Effector CD4-positive, alpha-beta T cell (primary cell): ENCODE measurements around the gene MED10.
"Not testable (repeated sequence)": the region's sequence is repeated elsewhere in the genome, so short reads cannot be mapped to it uniquely, and the experiment has no call there.

Experiments
- DNase-seq: peaks from one replicate; pipeline ENCODE4 v3.0.0-alpha.2; 2020

The MED10 gene

DNA sequence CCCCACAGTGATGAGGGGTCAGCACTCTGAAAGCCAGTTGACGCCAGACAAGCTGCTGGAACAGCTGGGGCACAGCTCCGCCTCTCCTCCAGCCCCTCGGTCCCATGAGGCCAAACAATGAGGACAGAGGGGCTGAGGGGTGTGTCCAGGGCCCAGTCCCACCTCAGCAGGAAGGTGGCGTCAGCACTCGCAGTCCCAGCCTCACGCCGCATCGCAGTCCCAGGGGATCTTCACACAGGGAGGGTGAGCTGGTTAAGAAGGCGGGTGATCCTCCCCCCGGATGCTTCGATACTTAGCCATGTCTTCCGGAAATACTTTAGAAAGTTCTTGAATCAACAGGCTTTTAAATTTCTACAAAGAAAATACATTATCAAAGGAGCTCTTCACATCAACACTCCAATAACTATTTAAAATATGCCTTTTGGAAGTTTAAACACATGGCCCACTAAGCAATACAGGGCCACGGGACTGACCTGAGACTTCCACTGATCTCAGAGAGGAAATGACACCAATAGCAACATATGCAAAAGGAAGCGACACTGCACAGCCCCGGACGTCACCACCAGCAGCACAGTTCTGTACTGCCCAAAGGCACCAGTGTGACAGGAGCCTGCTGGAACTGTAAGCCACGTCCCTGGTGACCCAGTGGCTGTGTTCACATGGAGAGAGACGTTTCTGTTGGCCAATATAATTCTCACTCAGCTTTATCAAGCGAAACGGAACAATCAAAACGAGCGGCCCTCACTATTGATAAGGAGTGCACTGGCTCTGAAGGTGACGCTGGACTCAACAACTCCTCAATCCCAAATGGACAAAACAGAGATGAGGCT lies 5.9 kb downstream of the MED10 start:
- DNase-seq, result no peak

DNA sequence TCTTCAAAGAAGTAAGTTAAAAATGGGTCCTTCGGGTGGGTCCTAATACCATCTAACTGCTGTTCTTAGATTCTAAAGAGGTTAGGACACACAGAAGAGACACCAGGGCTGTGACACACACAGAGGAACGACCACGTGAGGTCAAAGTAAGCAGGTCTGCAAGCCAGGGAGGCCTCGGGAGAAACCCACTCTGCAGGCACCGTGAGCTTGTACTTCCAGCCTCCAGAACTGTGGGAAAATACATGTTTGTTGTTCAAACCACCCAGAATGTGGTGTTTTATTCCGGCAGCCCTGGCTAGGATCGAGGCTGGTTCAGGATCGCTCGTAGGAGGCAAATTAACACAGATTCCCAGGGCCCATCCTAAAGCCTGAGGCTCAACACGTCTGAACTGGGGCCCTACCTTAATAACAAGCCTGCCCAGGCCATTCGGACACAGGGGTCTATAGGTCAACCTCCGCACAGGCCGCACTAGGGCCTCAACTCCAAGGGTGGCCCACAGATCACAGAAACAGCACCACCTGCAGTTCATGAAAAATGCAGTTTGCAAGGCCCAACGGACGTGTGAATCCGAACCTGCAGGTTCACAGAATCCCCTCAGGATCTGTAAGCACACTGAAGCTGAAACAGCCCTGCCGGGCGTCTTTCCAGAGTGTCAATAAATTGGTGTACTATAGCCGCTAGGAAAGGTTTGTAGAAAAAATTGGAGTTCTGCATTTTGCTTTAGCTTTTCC lies 7.1 kb downstream of the MED10 start:
- DNase-seq, result no peak

DNA sequence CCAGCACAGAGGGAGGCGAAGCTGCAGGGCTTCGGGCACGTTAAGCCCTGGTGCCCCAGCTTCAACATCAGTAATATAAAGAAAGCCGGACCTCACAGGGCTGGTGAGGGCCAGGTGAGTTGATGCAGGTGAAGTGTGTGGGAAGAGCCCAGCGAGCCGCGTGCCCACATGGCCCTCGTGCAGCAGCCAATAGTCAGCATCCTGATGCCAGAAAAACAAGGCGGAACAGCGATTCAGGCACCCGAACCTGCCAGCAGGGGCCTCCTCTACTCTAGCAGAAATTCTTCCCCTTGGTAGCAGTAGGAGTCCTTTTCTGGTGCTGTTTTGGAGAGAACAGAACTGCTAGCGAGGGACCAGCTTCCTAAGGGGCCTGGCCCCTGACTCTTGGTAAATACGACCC lies 7.8 kb downstream of the MED10 start:
- no peak for DNase-seq

DNA sequence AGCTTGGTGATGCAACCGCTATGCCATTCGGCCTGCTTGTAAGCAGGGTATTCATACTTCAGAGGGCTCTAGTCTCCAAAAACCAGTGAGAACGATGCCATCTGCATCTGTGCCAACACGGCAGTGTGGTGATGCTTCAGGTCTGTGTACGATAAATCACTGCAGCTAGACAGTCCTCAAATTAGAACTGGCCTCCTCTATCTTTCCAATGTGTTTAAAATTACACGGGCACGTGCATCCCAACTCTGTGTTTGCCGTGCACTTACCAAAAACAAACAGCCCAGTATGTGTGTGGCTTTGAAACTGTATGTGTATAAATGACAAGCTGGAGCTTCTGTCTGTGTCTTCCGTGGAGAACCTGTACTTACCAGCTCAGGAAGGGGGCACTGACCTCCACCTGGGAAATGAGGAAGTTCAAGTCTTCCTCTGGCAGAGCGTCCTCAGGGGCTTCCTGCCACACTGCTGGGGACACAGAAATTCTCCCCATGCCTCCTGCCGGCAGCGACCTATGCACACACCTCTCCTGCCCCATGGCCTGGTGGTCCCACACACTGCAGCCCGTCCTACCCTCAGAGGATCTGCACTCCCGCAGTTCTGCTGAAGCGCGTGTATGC lies 12.3 kb downstream of the MED10 start:
- no peak for DNase-seq

DNA sequence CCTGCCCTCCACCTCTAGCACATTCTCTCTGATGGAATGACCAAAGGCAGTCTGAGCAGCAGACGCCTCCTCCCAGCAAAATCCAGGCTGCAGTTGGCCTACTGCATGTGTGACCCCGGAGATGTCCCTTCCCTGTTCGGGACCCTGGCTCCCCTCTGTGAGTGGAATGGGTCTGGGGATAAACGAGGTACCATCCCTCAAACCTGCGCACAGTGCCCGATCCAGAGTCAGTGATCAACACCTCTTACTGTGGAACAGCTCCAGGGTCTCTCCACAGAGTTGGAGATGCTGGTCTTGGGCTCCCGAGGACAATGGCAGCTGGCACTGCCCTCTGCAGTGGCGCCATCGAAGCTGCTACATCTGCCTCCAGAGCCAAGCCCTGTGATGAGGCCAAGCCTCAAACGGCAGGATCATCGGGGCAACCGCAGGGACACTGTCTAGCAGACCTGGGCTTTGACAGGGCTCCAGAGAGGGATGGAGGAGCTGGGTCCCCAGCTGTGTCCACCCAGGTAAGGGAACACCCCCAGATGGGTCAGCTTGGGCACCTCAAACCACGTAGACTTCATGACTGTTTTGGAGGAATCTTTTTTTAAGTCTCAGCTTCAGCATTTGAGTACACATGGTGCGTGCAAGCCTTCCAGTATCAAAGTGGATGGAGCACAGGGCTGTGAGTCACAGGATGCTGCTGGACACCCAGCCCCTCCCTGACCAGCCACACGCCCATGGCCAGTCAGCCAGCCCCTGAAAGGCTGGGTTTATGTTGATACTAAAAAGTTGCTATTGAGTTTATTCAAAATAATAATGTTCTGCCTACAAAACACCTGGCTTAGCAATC lies 13.0 kb downstream of the MED10 start:
- no peak for DNase-seq

DNA sequence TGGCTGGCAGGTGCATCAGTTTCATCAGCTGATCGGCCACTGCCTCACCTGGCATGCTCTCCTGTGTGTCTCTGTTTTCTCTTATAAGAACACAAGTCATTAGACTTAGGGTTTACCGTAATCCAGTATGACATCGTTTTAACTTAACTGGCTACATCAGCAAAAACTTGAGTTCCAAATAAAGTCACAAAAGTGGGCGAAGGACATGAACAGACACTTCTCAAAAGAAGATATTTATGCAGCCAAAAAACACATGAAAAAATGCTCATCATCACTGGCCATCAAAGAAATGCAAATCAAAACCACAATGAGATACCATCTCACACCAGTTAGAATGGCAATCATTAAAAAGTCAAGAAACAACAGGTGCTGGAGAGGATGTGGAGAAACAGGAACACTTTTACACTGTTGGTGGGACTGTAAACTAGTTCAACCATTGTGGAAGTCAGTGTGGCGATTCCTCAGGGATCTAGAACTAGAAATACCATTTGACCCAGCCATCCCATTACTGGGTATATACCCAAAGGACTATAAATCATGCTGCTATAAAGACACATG lies 14.8 kb downstream of the MED10 start:
- not testable (repeated sequence) for DNase-seq

DNA sequence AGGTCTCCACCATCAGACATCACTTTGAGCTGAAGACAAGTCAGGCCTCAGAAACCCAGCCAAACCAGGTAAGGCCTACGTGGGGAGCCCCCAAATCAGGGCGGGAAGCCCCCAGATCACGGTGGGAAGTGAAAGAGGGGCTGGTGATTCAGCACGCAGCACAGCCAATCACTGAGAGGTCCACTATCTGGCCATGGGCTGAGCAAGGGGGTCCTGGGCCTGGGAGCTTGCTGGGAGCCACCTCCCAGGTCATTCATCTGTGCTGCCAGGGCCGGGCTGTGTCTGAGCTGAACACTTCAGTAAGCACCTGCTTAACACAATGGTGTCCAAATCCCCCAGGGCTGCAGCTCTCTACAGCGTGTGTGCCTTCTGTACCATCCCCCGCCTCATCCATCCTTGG lies 15.5 kb downstream of the MED10 start:
- no peak for DNase-seq

DNA sequence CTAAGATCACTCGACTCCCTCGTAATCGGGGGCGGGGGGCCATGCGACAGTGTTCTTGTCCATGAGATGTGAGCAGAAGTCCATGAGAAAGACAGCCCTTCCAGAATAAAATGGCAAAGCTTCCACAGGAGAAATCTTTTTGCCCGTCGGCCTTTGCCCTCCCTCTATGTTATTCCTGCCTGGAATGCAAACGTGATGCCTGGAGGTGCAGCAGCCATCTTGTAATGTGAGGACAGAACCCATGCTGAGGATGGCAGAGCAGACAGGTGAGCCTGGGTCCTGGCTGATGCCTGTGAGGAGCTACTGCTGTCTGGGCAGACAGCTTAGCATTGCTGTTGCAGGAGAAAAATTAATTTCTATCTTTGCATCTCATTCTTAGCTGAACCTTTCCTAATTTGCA lies 17.2 kb downstream of the MED10 start:
- DNase-seq, result no peak

DNA sequence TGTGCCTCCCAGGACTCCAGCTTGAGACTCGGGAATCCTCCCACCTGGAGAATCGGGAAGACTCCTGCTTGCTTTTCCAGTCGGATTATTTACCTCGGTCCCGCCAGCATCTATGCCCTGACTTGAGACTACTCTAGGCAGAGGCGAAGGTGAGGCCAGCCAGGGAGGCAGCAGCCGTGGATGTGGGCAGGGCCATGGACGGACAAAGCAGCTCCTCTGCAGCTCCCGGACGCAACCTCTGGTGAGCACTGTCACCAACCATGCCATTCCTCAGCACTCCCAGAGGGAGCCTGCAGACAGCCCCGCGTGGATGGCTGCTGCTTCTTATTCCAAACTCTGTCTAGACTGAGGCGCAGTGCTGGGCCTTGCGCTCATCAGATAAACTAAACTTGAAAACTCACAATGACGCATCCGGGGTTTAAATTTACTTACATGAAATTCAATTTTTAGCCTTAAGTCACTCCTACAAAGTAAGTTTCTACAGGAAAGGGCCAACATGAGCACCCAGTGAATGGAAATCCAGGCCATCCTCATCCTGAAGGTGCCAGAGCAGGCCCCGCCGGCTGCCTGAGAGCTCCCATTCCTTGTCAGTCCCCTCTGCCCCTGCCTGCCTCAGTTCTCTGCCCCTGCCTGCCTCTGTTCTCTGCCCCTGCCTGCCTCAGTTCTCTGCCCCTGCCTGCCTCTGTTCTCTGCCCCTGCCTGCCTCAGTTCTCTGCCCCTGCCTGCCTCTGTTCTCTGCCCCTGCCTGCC lies 17.8 kb downstream of the MED10 start:
- DNase-seq, result no peak

DNA sequence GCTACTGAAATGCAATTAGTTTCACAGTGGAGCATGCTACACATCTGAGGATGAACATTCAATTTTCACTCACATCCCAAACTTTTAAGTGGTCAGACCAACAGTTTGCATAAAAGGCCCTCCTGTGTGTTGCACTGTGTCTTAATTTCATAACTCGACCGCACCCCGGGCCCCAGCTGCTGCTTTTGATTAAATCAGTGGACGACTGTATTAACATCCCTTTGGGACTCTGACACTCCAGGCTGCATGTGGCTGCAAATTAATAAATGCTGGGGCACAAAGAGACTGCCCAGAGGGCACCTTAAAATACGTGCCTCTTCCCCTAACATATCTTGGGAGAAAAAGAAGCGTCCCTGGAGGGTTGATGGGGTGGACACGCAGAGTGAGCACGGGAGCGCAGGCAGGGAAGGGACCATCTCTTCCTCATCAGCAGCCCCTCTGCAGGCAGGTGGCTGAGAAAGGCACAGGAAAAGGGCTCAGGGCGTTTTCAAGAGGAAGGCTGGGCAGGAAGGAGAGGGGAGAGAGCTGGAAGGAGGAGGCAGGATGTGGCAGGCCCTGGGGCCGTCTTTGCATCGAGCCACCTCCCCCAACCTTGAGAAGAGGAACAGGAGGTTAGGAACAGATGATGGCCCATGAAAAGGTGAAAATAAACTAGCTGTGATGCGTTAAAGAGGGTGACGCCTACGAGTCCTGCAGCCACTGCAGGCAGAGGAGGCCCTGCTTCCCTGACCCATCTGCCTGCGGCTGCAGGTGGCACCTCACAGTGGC lies 18.6 kb downstream of the MED10 start:
- no peak for DNase-seq

DNA sequence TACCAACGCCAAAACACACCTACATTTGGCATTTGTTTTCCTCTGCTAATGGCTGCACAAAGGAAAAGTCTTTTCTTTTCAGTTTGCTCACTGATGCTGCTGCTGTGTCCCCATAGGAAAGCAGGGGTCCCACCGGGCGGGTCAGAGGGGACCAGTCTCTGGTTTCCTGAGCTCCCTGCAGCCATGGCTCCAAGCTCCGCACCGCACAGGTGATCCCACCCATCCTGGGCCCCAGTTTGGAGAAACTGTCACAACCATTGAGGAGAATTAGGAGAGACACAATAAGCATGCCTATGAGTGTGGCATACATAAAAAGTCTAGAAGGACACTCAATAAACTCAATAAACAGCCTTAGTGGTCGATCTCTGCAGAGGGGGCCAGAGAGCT lies 19.9 kb downstream of the MED10 start:
- DNase-seq, result no peak

DNA sequence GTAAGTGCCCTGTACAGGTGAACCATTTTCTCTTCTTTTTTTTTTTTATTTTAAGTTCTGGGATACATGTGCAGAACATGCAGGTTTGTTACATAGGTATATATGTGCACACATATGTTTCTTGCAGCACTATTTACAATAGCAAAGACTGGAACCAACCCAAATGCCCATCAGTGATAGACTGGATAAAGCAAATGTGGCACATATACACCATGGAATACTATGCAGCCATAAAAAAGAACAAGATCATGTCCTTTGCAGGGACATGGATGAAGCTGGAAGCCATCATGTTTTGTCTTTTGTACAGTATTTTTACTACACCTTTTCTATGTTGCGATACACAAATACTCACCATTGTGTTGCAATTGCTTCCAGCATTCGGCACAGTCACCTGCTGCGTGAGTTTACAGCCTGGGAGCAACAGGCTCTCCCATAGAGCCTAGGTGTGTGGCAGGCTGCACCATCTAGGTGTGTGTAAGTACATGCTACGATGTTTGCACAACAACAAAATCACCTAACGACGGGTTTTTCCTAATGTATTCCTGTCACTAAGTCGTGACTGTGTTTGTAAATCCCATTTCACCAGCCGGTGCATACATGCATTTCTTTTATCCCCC lies 20.4 kb downstream of the MED10 start:
- DNase-seq, result not testable (repeated sequence)

DNA sequence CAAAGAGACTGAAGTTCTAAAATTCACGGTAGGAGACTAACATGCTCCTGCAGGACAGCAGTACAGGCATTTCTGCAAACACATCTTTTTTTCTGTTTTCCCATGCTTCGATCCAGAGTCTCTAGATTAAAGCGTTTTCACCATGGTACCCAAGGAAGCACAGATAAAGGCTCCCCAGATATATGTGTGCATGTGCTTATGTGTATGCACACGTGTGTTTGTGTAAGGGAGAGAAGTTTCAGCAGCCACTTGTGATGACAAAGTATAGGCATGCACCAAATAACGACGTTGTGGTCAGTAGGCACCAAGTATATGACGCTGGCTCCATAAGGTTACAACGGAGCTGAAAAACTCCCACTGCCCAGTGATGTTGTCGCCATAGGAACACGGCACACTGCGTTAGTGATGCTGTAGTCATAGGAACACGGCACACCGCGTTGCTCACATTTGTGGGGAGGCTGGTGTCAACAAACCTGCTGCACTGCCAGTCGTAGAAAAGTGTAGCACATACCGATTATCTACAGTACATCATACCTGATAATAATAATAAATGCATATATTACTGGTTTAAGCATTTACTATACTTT lies 21.7 kb downstream of the MED10 start:
- no peak for DNase-seq

DNA sequence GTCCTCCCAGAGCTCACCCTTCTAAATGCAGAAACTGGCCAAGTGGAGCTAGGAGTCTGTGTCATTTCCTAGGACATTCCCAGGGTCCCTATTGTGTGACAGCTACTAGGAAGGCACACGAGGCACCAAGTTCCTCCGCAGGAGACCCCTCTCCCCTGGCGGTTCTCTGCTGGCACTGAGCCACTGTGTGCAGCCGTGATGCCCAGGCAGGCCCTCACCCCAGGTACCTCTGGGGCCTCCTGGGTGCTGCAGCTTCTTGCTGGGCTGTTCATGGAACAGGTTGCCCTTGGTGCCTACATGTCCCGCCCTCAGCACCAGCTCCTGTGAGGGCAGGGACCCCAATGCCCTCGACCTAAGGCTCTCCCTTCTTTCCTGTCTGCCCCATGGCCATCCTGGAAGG lies 23.1 kb downstream of the MED10 start:
- DNase-seq, result no peak

DNA sequence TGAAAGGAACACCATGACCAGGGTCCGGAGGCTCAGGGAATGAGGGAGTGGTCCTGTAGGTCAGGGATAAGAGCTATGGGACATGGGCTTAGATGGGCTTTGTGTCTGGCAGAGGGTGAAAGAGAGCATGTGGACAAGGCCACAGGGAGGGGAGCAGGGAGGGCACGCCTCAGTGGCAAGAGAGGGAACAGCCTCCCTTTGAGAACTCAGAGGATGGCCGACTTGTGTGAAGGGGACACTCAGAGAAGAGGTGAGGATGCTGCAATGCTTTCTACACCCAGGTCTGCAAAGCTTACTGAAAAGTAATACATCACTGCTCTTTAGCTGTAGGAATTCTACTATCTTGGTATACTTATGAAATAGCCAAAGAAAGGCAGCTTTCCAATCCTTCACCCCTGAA lies 23.5 kb downstream of the MED10 start:
- DNase-seq, result no peak

DNA sequence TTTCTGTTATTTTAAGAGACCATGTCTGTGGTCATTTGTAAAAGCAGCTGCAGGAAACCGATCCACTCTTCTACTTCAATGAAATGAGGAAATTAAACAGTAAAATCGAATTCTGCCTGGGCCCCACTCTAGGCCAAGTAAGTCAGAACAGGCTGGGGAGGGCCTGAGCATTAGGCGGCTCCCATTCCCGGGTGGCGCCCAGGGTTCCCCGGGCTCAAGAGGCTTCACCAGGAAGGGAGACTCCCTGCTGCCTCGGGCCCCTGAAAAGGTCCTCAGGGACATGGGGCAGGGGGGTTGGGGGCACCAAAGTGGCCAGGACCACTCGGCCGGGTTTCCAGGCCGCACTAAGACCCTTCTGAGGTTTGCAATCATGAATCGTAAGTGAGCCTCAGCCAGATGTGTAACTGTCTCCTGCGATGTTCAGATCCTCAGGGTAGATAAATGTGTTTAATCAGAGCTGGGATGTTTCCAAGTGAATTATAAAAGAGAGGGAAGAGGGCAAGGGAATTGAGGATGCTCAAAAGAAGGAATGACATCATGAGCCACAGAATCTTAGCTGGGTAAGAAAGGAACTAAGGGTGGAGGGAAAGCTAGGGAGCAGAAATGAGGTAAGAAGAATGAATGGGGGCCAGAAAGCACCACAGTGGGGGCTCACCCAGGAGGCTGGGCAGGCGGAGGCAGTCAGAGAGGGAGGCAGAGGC lies 24.6 kb downstream of the MED10 start:
- no peak for DNase-seq

DNA sequence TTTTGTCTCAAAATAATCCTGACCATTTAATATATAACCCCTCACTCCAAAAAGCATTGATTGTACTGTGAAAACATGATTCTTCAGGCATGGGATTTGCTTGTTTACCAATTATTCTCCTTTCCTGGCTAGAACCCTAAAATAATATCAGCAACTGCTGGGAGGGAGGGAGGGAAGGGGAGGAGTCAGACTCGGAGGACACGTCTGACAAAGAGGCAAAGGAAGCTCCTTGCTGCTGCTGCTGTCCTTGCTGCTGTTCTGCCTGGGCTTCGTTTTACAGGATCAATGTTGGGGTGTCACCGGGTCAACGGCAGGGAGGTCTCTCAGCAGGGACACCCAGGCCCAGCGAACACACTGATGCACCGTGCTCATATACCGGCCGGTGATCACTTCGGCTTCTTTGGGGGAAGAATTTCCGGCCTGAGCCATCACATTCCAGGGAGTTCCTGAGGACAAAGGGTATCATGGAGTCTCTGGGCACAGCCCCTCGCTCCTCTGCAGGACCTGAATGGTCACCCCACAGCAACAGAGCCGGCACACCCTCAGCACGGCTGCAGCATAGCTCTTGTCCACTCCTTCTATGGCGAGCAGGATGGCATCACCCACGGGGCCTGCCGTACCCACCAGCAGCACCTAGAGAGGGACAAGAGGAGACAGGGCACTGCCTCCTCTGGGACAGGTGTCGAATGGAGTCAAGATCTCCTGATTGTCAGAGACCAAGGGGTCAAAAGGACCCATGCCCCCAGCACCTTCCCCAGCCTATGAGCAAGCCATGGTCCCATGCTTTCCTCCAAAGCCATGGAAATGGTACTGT lies 27.9 kb downstream of the MED10 start:
- DNase-seq, result no peak

DNA sequence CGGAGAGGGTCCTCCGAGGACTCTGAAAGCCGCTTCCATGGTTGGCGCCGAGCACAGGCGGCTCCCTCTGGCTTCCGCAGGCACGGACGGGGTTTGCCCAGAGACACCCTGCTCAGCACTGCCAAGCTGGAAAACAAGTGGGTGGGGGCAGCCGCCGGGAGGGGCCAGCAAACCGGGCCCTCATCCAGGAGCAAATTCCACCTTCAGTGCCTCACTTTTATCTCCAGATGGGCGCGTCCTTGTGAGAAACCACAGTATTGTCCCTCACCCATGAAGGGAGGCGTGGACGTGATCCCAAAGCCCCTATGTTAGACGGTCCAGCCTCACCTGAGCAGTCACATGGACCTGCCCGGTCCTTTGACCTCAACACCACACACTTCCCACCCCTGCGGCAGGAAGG lies 29.0 kb downstream of the MED10 start:
- no peak for DNase-seq
